Natural killer cell (primary cell): ENCODE measurements around the gene SPAM1. TPM values are rescaled to one million over a fixed set of nuclear protein-coding genes. Genes with fewer than 3 reads are reported as not detected.

Experiments
- ATAC-seq, 3 donors: fragments of 150-1000 bp in 2 of 3; fragments of 200-7000 bp in 1 of 3; cut with Tn5 transposase; 1 replicate in 1 of 3; 2 replicates in 2 of 3; pipeline ENCODE4 v1.10.0; 2021; ENCODE audit warnings: mild to moderate bottlenecking in 2 of 3, moderate library complexity in 2 of 3
- DNase-seq, 2 donors: peaks; one replicate each; pipeline versions ENCODE4 v3.0.0 to v3.0.0-alpha.2; 2013 to 2021; ENCODE audit warnings: mixed read lengths in 1 of 2
- H3K27ac ChIP-seq: one replicate; pipeline ENCODE4 v1.5.1; 2013; ENCODE audit warnings: mild to moderate bottlenecking, low read length
- H3K27me3 ChIP-seq: one replicate; pipeline ENCODE4 v1.6.1; 2013; ENCODE audit warnings: low read length; ENCODE audit not compliant: control insufficient read depth, insufficient read depth
- H3K36me3 ChIP-seq: one replicate; pipeline ENCODE4 v1.6.1; 2013; ENCODE audit warnings: low read length; ENCODE audit not compliant: control insufficient read depth, insufficient read depth
- H3K4me1 ChIP-seq: one replicate; pipeline ENCODE4 v1.6.1; 2013; ENCODE audit warnings: low read length; ENCODE audit not compliant: control insufficient read depth, insufficient read depth
- H3K4me3 ChIP-seq: one replicate; pipeline ENCODE4 v1.5.1; 2013; ENCODE audit warnings: low read length
- H3K9me3 ChIP-seq: one replicate; pipeline ENCODE4 v1.6.1; 2013; ENCODE audit warnings: low read length; ENCODE audit not compliant: control insufficient read depth, insufficient read depth
- H3K27ac Mint-ChIP-seq, 2 donors: one replicate each; pipeline ENCODE4 v1.8.0; 2022; ENCODE audit warnings: mild to moderate bottlenecking in 2 of 2, mixed read lengths in 2 of 2, moderate library complexity in 1 of 2
- H3K27me3 Mint-ChIP-seq, 2 donors: one replicate each; pipeline ENCODE4 v1.8.0; 2022; ENCODE audit warnings: low read depth in 2 of 2, mixed read lengths in 2 of 2
- H3K36me3 Mint-ChIP-seq: one replicate; pipeline ENCODE4 v1.8.0; 2022; ENCODE audit warnings: mixed read lengths
- H3K4me1 Mint-ChIP-seq, 2 donors: one replicate each; pipeline ENCODE4 v1.8.0; 2022; ENCODE audit warnings: mixed read lengths in 2 of 2
- H3K4me3 Mint-ChIP-seq: one replicate; pipeline ENCODE4 v1.8.0; 2022; ENCODE audit warnings: mild to moderate bottlenecking, moderate library complexity, mixed read lengths
- H3K9me3 Mint-ChIP-seq, 2 donors: one replicate each; pipeline ENCODE4 v1.8.0; 2022; ENCODE audit warnings: mixed read lengths in 2 of 2
- CTCF ChIP-seq: fragments of 200-600 bp; IDR thresholded peaks from one replicate; pipeline ENCODE4 v1.8.0; 2022; ENCODE audit warnings: antibody characterized with exemption
- WGBS: methylation state at CpG from one replicate; pipeline ENCODE4 v1.1.7; 2013; ENCODE audit warnings: missing lambda C conversion rate; ENCODE audit not compliant: insufficient coverage; 5-methylcytosine and 5-hydroxymethylcytosine counted together
- intact Hi-C: fragments of 100-400 bp; cut with micrococcal nuclease; formaldehyde crosslinking; loops from one replicate; pipeline ENCODE4 v1.14.2; 2022
- total RNA-seq, 4 donors: library from RNA; stranded (reverse); fragments of 120-200 nt in 1 of 4; gene quantifications; one replicate each; pipeline versions ENCODE4 v1.2.3 to v1.2.4, GENCODE V29; 2013 to 2022

Gene SPAM1
- total RNA-seq, 3 donors from 2014 or later (not counting 1 experiment from before 2014, with no cell fraction given), result not detected

- DNase-seq, result no peak
- intact Hi-C loops, result no loop called here
- Histone ChIP-seq H3K4me3 (no peak overlapping the region), H3K4me1 (no peaks in the 10 kb centered on the region), H3K27me3 (no peaks in the 10 kb centered on the region), H3K27ac (no peak overlapping the region), H3K9me3 (peaks cover 3% of the 10 kb centered on the region), H3K36me3 (no peaks in the 10 kb centered on the region)
- Mint-ChIP-seq H3K27me3 (no peaks in the 10 kb centered on the region), H3K4me1 (no peaks in the 10 kb centered on the region), H3K36me3 (no peaks in the 10 kb centered on the region), H3K9me3 (peaks cover 0 to 11% of the 10 kb centered on the region in 2 donors), H3K4me3 (no peak overlapping the region), H3K27ac (no peak overlapping the region)
- ATAC-seq, result no peak
- no peak for TF ChIP-seq CTCF
- 88% methylated on average over 4 of the region's 4 CpGs for WGBS
These were observed 1.4 kb upstream of the SPAM1 start for GRCh38 chr7:123923599-123923998.

GRCh38 chr7:123929107-123929506 is 4.1 kb downstream of the SPAM1 start:
- Mint-ChIP-seq H3K27ac (no peak overlapping the region), H3K4me1 (no peaks in the 10 kb centered on the region), H3K4me3 (no peak overlapping the region), H3K9me3 (peaks cover 0 to 11% of the 10 kb centered on the region in 2 donors), H3K36me3 (no peaks in the 10 kb centered on the region), H3K27me3 (no peaks in the 10 kb centered on the region)
- Histone ChIP-seq H3K27me3 (no peaks in the 10 kb centered on the region), H3K36me3 (no peaks in the 10 kb centered on the region), H3K27ac (no peak overlapping the region), H3K4me3 (no peak overlapping the region), H3K9me3 (peaks cover under 1% of the 10 kb centered on the region), H3K4me1 (no peaks in the 10 kb centered on the region)
- TF ChIP-seq CTCF, result no peak
- DNase-seq, result no peak
- ATAC-seq, result no peak
- intact Hi-C loops, result no loop called here

- Histone ChIP-seq H3K27me3 (no peaks in the 10 kb centered on the region), H3K36me3 (no peaks in the 10 kb centered on the region), H3K4me3 (no peak overlapping the region), H3K9me3 (no peaks in the 10 kb centered on the region), H3K27ac (no peak overlapping the region), H3K4me1 (no peaks in the 10 kb centered on the region)
- Mint-ChIP-seq H3K4me3 (no peak overlapping the region), H3K4me1 (no peaks in the 10 kb centered on the region), H3K27ac (no peak overlapping the region), H3K27me3 (no peaks in the 10 kb centered on the region), H3K36me3 (no peaks in the 10 kb centered on the region), H3K9me3 (peaks cover 0 to 14% of the 10 kb centered on the region in 2 donors)
- no peak for ATAC-seq
- intact Hi-C loops, result no loop called here
- DNase-seq, result no peak
- 51% methylated on average over 2 of the region's 2 CpGs for WGBS
- no peak for TF ChIP-seq CTCF
These were observed 4.6 kb downstream of the SPAM1 start for GRCh38 chr7:123929655-123930054.
